Neural progenitor cell (in vitro differentiated cells): ENCODE measurements around the gene DBNDD1.

Source experiments
- EZH2 ChIP-seq: fragments of 200-600 bp; sonication (generic); IDR thresholded peaks from 2 replicates; pipeline ENCODE4 v1.6.1; 2017; ENCODE audit warnings: antibody characterized with exemption, mild to moderate bottlenecking, moderate library complexity
- EZH2phosphoT487 ChIP-seq: fragments of 200-600 bp; sonication (generic); IDR thresholded peaks from 2 replicates; pipeline ENCODE4 v1.6.1; 2017; ENCODE audit warnings: antibody characterized with exemption

DNA sequence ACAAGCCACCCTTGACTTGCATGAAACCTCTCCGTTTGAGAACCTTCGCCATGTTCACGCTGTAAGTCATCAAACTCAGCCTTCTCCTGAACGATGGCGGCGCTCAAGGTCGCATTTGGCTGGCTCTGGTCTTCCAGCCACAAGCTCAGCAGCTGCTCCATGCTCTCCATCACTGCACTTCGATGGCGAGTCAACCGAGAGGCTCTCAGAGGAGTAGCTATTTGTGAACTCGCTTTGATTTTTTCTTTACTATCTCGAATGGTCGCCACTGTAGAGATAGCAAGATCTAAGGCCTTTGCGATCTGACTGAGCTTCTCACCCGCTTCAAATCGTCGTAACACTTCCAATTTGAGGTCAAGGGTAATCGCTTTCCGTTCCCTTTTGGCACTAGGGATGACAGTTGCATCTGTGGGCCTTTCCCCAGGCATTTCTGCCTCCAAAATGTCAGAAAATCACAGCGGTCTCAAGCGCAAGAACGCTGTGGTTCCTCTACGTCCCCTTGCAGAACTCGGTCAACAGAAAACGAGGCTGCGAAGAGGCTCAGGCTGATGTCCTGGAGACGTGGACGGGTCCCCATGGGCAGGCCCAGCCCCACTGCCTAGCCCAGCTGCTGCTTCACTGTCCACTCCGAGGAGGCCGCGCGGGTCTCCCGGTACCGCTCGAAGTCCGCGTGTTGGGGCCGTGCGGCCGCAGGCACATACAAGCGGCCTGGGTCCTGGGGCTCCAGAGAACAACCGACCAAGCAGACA lies 47.6 kb downstream of the DBNDD1 start:
- TF ChIP-seq EZH2 (no peak), EZH2phosphoT487 (no peak)
